GM19193 (cell line): ENCODE measurements around the gene ZNF611.
A peak's percentile ranks its signal among the peaks of the same experiment; 100 is the strongest.

Experiments used
- POLR2A ChIP-seq: IDR thresholded peaks from 4 replicates; pipeline ENCODE4 v1.6.1; 2011; ENCODE audit not compliant: insufficient read depth, insufficient read length; ENCODE audit errors: extremely low read depth

Gene ZNF611

DNA sequence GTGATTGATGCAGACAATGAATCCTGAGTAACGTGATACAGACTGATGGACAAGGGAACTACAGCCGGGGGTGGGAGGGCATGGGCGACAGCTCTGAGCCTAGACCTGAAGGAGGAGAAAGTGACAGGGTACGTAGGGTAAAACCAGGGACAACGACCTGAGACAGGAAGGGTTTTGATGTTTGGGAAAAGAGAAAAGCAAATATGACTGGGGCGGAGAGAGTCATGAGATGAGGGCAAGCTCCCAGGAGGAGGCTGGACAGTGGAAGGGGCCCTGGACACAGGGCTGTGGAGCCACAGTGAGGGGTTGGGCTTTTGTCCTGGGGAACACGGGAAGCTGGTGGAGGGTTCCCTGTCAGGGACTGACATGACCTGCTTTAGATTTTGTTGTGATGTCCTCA is 34.2 kb downstream of the ZNF611 start:
- TF ChIP-seq POLR2A: no peak

DNA sequence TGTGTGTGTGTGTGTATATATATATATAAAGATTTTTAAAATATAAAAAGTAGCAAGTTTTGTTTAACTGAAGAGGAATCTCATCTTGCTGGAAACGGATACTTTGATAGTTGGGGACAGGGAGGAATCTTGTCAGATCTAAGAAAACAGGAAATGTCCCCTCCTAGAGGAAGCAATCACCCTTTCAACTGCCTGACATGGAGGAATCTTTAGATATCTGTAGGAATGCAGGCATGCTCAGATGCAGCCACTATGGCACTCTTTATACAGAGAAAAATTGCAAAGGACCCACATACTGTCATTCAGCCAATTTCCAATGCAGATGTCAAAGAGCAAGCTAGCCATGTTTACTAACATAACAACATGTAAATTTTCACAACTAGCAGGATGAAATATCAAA is 38.8 kb downstream of the ZNF611 start:
- TF ChIP-seq POLR2A: no peak

DNA sequence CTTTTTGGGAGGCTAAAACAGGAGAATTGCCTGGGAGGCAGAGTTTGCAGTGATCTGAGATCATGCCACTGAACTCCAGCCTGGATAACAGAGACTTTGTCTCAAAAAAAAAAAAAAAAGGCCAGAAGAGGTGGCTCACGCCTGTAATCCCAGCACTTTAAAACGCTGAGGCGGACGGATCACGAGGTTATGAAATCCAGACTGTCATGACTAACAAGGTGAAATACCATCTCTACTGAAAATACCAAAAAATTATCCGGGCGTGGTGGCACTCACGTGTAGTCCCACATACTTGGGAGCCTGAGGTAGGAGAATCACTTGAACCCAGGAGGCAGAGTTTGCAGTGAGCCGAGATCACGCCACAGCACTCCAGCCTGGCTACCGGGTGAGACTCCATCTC is 39.9 kb downstream of the ZNF611 start:
- no peak for TF ChIP-seq POLR2A

DNA sequence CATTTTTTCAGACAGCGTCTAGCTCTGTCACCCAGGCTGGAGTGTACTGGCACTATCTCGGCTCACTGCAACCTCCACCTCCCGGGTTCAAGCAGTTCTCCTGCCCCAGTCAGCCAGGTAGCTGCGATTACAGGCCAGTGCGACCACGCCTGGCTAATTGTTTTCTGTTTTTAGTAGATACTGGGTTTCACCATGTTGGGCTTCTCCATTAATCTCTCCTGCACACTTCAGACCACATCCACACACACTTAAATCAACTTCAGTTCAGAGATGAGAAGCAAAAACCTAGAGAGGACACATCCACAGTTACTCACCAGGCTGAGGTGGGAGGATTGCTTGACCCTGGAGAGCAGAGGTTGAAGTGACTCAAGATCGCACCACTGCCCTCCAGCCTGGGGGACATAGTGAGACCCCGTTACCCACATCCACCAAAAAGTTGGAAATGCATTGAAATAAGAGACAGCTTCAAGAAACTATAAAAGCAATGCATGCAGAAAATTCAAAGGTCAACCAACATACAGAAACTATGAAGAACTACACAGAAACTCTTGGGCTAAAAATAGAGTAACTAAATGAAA is 42.3 kb downstream of the ZNF611 start:
- TF ChIP-seq POLR2A: no peak

DNA sequence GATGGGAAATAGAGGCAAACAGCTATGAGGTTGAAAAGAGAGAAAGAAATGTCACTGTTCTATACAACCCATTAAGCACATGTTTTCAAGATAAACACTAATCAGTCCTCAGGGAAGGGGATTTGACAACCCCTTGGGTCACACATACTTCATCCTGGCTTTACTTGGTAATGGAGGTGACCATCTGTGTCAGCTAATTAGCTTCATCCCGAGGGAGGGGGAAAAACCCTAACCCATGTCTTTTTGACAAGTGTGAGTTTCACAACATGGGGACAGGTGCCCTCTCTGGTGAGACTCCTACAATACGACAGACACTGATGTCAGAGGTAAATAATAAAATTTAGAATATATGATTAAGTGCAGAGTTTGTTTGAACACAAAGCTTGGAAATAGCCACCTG is 43.1 kb downstream of the ZNF611 start:
- no peak for TF ChIP-seq POLR2A

DNA sequence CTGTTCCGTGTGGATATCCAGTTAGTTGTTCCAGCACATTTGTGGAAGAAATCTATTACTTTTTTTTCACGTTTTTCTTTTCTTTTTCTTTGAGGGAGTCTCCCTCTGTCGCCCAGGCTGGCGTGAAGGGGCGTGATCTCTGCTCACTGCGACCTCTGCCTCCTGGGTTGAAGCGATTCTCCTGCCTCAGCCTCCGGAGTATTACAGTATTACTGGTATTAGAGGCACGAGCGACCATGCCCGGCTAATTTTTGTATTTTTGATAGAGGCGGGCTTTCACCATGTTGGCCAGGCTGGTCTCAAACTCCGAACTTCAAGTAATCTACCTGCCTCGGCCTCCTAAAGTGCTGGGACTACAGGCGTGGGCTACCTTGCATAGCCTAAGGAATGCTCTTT is 43.6 kb downstream of the ZNF611 start:
- TF ChIP-seq POLR2A: no peak

DNA sequence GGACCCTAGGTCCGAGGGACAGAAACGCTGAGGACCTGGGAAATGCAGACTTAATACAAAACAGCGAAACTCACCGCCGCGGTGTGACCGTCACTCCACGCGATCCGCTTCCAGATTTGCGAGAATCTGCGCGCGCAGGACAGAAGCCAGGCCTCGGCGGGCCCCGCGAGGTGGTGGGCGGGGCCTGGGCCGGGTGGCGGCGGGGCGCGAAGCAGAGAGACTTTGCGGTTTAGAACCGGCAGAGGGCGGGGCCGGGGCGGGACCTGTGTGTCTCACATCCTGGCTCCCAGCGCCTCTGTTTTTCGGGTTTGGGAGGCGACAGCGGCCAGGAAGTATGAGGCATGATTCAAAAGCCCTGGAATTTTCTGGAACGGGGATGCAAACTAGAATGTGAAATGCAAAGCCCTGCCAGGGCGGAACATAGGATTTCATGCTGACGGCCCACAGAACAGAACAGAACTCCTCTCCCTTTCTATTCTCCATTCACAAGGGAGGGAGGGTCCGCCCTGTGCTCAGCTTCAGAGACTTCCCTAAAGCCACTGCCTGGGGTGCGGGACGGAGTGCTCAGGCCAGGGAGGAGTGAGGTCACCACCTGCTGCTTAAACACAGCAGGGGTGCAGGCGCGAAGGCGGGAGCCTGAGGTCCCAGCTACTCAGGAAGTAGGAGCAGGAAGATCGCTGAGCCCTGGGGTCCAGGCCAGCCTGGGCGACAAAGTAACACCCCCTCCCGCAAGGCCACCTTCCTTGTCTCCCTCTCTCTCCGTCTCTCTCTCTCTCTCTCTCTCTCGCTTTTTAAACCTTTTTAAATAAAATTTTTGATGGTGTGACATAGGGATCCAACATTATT is 44.3 kb downstream of the ZNF611 start:
- TF ChIP-seq POLR2A: peak; percentile 77

DNA sequence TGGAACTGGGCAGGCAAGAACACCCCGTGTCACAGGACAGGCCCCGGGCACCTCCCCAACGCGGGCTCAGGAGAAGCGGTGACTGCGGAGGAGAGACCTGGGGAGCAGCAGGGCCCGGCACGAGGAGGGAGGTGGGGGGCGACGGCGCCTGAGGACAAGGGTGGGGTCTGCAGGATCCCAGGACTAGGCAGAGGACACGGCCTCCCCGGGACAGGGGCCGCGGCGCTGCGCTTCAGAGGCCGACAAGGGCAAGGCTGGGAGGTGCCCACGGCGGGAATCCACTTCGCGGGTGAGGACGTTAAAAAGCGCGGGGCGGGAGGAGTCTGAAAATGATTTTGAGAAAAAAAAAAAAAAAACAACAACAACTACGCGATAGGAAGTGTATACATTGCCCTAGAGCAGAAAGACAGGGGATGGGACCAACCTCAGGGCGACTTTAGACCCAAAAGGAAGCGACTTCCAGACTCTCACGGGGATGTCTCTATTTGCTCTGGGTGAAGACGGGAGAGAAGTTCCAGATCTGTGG is 44.9 kb downstream of the ZNF611 start:
- TF ChIP-seq POLR2A: no peak

DNA sequence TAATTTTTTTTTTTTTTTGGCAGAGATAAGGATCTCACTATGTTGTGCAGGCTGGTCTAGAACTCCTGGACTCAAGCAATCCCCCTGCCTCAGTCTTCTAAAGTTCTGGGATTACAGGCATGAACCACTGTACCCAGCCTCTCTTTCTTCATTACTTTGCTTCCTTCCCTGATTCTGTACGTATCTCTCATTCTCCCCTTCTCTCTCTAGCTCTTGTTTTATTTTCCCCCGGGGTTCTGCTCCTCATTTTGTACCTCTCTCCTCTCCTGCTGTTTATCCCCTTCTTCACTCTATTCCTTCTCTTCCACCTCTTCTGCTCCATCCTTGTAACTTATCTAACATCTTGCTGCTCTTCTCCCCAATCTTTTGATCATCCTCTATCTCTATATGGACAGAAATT is 46.5 kb downstream of the ZNF611 start:
- TF ChIP-seq POLR2A: no peak

DNA sequence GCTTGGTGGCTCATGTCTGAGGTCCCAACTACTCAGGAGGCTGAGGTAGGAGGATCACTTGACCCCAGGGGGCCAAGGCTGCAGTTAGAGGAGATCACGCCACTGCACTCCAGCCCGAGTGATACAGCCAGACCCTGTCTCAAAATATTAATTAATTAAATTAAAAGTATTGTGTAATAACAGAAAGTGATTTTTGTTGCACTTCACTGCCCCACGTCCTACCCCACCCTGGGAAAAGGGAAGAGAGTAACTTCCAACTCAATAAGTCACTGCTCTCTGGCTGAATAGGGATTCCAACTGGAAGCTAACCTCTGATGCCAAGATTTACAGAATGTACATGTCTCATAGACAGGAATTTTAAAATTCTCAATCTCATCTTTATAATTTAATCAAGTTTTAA is 47.2 kb downstream of the ZNF611 start:
- no peak for TF ChIP-seq POLR2A

DNA sequence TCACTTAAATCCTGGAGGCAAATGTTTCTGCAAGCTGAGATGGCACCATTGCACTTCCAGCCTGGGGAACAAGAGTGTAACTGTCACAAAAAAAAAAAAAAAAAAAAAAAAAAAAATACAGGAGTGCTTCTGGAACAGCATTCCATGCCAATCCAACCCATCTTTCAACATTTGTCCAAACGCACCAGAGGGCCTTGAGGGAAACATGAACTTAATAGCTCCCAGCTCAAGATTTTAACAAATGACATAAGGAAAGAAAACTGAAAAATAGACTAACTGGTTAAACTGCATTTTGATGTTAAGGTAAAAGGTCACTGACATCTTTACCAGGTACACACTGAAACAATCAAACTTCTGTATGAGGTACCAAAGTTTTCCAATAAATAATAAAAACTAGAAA is 49.0 kb downstream of the ZNF611 start:
- TF ChIP-seq POLR2A: no peak

DNA sequence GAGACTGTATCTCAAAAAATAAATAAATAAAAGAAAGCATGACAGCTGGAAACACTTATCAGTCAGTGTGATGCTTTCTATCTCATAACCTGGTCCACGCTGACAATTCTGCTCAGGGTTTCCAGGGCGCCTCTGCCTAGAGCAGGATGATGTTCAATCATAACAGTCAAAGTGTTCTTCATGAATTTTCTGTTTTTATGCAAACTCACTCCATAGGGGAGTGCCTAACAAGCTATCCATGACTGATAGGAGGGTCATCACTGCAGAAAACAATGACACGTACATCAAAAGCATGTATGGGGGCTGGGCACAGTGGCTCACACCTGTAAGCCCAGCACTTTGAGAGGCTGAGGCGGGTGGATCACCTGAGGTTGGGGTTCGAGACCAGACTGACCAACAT is 55.2 kb downstream of the ZNF611 start:
- no peak for TF ChIP-seq POLR2A

DNA sequence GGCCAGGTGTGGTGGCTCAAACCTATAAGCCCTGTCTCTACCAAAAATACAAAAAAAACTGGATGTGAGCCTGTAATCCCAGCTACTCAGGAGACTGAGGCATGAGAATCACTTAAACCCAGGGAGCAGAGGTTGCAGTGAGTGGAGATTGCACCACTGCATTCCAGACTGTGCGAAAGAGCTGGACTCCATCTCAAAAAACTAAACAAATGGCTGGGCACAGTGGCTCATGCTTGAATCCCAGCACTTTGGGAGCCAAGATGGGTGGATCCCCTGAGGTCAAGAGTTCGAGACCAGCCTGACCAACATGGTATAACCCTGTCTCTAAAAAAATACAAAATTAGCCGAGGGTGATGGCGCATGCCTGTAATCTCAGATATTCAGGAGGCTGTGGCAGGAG is 61.8 kb downstream of the ZNF611 start:
- TF ChIP-seq POLR2A: no peak

DNA sequence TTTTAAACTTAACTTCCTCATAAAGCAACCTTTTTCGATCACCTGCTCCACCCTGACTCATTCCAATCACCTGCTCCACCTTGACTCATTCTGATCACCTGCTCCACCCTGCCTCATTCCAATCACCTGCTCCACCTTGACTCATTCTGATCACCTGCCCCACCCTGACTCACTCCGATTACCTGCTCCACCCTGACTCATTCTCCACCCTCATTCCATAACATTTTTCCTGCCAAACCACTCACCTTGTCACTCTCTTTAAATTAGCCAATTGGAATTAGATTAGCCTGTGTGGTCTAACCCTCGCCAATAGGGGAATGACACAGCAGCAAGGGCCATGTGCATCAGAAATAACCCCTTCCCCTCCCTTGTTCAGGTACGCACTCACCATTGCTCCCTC is 64.8 kb downstream of the ZNF611 start:
- TF ChIP-seq POLR2A: no peak

DNA sequence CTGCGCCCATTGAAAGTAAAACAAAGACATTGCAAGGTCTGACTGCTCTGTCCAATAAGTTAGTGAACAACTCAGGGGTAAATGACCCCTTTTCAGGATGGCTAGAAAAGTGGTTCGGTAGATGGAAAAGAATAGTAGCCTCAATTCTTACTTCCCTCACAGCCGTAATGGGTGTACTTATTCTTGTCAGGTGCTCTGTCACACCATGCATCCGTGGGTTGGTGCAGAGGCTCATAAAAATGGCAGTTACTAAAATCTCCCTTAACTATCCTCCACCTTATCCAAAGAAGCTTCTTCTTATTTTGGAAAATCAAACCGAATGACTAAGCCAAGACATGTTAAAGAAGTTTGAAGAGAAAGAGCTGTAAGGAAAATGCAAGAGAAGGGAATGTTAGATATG is 65.3 kb downstream of the ZNF611 start:
- no peak for TF ChIP-seq POLR2A

DNA sequence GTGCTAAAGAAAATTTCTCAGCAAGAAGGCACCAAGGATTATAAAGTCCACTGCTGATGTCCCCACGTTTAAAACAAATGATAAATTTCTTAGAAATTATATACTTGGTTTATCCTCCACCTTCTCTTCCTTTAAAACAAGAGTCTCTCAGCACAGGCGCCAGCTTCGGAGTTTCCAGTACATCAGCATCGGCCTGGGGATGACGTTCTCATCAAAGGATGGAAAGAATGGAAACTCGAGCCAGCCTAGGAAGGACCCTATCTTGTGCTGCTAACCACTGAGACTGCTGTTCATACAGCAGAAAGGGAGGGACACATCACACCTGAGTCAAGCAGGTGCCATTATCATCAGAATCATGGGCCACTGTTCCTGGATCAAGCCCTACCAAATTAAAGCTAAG is 66.9 kb downstream of the ZNF611 start:
- TF ChIP-seq POLR2A: no peak
